GM10248 (cell line): Measurements from ENCODE around the gene MYO1H.
"Not testable (repeated sequence)": the region's sequence is repeated elsewhere in the genome, so short reads cannot be mapped to it uniquely, and the experiment has no call there.

ENCODE experiments used
- CTCF ChIA-PET: fragments of 300-600 bp; sonication (Branson Sonifier 250); formaldehyde crosslinking; extraction: SDS; loops from one replicate; lab custom pipeline; 2021; ENCODE audit warnings: antibody characterized with exemption; lab: Yijun Ruan, JAX
- POLR2A ChIA-PET: fragments of 350-650 bp; sonication (Branson Sonifier 250); formaldehyde crosslinking; extraction: SDS; loops from one replicate; lab custom pipeline; 2020; ENCODE audit warnings: antibody characterized with exemption; lab: Yijun Ruan, JAX
- DNase-seq: peaks from one replicate; pipeline ENCODE4 v3.0.0; 2012; ENCODE audit errors: extremely low spot score
- TF ChIP-seq, protein P1 (sequence below): IDR thresholded peaks from 2 replicates; pipeline ENCODE4 v1.5.1; 2012; ENCODE audit warnings: mild to moderate bottlenecking, low read depth; ENCODE audit errors: extremely low read depth, missing control alignments, control extremely low read depth

Gene MYO1H

DNA sequence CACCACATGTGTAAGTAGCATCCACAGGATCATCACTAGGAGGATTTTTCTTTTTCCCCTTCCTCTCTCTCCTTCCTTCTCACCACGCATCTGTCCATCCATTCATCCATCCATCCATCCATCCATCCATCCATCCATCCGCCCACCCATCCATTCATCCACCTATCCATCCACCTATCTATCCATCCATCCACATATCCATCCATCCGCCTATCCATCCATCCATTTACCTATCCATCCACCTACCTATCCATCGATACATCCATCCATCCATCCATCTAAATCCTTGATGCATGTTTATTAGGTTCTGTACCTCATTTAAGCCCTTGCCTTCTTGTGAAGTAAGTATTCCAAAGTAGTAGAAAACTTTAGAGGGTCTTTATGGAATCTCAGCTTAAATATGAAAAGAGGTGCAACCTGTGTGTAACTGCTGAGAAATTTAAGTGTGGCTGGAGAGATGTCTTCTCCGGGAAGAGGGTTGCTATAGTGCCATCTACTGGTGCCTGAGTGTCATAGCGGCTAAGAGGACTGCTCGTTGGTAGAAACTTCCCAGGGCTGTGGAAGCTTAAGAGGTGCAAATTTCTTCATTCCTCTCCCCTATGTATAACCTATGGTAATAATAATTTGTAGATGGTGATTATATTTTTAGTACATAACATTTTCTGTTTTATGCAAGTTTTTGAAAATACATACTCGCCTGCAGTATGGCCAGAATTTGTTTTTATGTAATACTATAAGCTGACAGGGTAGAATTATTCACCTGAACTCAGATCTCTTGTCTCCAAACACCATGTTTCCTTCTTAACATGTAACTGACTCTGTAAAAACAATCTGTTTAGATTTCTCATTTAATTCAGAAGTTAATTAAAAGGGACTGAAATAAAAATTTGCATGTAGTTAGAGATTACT is 46.0 kb downstream of the MYO1H start:
- TF ChIP-seq, protein P1, sequence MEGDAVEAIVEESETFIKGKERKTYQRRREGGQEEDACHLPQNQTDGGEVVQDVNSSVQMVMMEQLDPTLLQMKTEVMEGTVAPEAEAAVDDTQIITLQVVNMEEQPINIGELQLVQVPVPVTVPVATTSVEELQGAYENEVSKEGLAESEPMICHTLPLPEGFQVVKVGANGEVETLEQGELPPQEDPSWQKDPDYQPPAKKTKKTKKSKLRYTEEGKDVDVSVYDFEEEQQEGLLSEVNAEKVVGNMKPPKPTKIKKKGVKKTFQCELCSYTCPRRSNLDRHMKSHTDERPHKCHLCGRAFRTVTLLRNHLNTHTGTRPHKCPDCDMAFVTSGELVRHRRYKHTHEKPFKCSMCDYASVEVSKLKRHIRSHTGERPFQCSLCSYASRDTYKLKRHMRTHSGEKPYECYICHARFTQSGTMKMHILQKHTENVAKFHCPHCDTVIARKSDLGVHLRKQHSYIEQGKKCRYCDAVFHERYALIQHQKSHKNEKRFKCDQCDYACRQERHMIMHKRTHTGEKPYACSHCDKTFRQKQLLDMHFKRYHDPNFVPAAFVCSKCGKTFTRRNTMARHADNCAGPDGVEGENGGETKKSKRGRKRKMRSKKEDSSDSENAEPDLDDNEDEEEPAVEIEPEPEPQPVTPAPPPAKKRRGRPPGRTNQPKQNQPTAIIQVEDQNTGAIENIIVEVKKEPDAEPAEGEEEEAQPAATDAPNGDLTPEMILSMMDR, result peak; percentile 91
- CTCF ChIA-PET, result interaction anchor here (0.6 to 3.8 kb wide), 33 partner anchors 8 to 510 kb away, joined by 3 to 17 read pairs (median 4); no protein-coding TSS in a partner anchor
- POLR2A ChIA-PET, result no interaction called here
- peak; percentile 79 for DNase-seq

DNA sequence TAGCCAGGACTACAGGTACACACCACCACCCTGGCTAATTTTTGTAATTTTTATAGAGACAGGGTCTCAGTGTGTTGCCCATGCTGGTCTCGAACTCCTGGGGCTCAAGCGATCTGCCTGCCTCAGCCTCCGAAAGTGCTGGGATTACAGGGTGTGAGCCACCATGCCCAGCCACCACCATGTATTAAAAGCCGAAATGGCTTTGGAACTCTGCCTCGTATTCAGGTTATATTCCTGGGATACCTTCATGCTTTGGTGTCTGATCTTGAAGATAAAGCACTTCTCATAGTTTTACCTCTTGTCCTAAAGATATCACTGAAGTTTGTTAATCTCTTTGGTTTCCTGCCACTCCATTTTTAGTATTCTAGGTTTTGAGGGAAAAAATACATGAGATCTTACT is 47.2 kb downstream of the MYO1H start:
- TF ChIP-seq, protein P1, result no peak
- ChIA-PET CTCF (interaction anchor here (0.9 to 3.8 kb wide), 11 partner anchors 12 to 283 kb away, joined by 3 to 17 read pairs (median 4); no protein-coding TSS in a partner anchor), POLR2A (interaction anchor here (0.5 kb wide), 1 partner anchor 45 kb away, joined by 3 read pairs; no protein-coding TSS in a partner anchor)
- DNase-seq, result no peak

DNA sequence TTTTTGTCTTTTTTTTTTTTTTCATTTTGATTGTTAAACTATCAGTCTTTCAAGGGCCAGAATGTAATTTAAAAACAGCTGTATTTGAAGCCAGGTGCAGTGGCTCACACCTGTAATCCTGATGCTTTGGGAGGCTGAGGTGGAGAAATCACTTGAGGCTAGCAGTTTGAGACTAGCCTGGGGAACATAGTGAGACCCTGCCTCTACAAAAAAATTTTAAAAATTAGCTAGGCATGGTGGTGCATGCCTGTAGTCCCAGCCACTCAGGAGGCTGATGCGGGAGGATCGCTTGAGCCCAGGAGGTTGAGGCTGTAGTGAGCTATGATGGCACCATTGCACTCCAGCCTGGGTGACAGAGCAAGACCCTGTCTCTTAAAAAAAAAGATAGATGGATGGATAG is 57.1 kb downstream of the MYO1H start:
- POLR2A ChIA-PET, DNase-seq: not testable (repeated sequence)
- CTCF ChIA-PET, result interaction anchor here (0.6 to 1.9 kb wide), 2 partner anchors 12 to 23 kb away, joined by 3 to 6 read pairs; no protein-coding TSS in a partner anchor

DNA sequence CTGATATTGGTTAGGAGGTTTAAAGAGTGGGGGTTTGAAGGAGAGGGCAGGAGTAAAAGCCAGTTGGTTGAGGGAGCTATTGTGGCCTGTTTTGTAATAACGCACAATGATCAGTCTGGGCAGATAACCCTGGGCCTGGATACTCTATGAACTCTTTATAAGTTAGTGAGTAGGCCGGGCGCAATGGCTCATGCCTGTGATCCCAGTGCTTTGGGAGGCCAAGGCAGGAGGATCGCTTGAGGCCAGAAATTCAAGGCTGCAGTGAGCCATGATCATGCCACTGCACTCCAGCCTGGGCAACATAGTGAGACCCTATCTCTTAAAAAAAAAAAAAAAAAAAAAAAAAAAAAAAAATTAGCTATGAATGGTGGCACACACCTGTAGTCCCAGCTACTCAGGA is 58.4 kb downstream of the MYO1H start:
- DNase-seq, POLR2A ChIA-PET: not testable (repeated sequence)
- CTCF ChIA-PET, result interaction anchor here (1.5 kb wide), 1 partner anchor 22 kb away, joined by 6 read pairs; no protein-coding TSS in a partner anchor

DNA sequence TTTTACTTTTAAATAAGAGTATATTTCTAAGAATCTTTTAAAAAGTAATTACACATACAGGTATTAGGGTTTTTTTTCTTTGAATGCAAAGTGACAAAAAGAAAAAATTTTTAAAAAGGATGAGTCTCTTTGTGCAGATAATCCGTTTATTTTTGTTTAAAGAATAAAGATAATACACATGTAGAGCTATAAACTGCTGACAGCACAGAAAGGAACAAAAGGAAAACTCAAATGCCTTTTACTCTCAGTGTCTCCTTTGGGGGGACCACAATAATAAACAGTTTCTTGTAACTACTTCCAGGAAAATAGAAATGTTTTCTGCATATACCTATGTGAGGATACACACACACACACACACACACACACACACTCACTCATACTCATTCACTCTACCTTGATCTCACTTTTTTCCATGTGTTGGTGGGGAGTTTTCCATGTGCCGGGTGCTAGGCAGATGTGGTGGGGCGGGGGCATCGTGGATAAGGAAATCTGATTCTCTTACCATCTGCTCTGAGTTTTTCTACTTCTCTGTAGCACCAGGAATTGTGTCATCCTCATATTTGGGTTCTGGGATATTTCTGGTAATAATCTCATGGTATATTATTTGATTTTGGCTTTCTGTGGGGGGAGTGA is 71.3 kb downstream of the MYO1H start:
- TF ChIP-seq, protein P1, result no peak
- CTCF ChIA-PET, result interaction anchor here (1.3 to 1.8 kb wide), 4 partner anchors 9 to 426 kb away, joined by 3 to 6 read pairs (median 4); no protein-coding TSS in a partner anchor
- no peak for DNase-seq
- POLR2A ChIA-PET, result no interaction called here

DNA sequence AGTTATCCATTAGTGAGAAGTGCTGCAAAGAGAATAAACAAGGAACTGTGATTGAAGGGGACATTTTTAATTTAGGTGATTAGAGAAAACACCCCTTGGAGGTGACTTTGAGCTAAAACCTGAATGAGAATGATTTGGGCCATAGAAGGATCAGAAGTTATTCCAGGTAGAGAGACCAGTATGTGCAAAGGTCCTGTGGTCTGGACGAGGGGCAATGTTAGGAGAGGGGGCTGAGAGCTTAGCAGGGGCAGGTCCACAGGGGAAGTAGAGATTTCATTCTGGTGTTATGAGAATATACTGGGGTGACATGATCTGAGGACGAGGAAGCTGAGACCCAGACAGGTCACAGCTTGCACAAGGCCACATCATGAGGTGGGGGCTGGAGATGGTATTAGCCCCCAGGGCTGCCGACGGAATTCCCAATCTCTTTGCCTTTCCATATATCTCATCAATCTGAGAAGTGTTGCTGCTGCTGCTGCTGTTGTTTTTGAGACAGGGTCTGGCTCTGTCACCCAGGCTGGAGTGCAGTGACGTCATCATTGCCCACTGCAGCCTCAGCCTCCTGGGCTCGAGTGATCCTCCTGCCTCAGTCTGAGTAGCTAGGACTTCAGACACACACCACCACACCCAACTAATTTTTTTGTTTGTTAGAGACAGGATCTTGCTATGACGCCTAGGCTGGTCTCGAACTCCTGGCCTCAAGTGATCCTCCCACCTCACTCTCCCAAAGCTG is 73.8 kb downstream of the MYO1H start:
- TF ChIP-seq, protein P1, result no peak
- ChIA-PET POLR2A (no interaction called here), CTCF (interaction anchor here (0.7 to 1.6 kb wide), 4 partner anchors 9 to 20 kb away, joined by 3 to 4 read pairs (median 3); no protein-coding TSS in a partner anchor)
- no peak for DNase-seq

DNA sequence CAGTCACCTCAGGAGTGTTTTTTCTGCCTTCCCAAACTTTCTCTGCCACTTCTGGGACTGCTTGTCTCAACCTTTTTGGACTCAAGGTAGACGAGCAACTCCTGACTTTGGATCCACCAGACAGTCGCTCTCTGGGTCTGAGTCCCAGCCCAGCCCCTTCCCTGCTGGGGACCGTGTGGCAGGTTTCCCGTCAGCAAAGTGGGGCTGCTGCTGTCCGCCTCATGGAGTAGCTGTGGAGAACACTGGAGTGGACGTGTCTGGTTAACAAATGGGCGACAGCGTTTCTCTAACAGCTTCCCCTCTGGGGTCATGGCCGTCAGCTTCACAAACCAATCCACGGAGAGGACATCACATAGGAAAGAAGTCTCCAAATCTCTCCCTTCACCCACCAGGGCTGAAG is 74.6 kb downstream of the MYO1H start:
- ChIA-PET POLR2A (no interaction called here), CTCF (interaction anchor here (0.9 to 1.6 kb wide), 4 partner anchors 11 to 44 kb away, joined by 3 to 7 read pairs (median 3); no protein-coding TSS in a partner anchor)
- TF ChIP-seq, protein P1, result no peak
- no peak for DNase-seq
